Esophagus (tissue), 2 donors: Measurements from ENCODE around the gene PRMT3. TPM values are rescaled to one million over a fixed set of nuclear protein-coding genes. Genes with fewer than 3 reads are reported as not detected.
"Not testable (repeated sequence)": the region's sequence is repeated elsewhere in the genome, so short reads cannot be mapped to it uniquely, and the experiment has no call there.

ENCODE experiments used
- H3K27ac ChIP-seq, 2 donors: one replicate each; pipeline ENCODE4 v1.5.1; 2013; ENCODE audit warnings: low read depth in 2 of 2, mild to moderate bottlenecking in 2 of 2, inconsistent platforms in 1 of 2, low read length in 1 of 2, moderate library complexity in 1 of 2
- H3K27me3 ChIP-seq, 2 donors: one replicate each; pipeline ENCODE4 v1.6.1; 2013; ENCODE audit warnings: low read length in 2 of 2, control low read depth in 1 of 2, mild to moderate bottlenecking in 1 of 2; ENCODE audit not compliant: insufficient read depth in 2 of 2, control insufficient read depth in 1 of 2
- H3K36me3 ChIP-seq, 2 donors: one replicate each; pipeline ENCODE4 v1.6.1; 2013; ENCODE audit warnings: low read length in 1 of 2; ENCODE audit not compliant: control insufficient read depth in 2 of 2, insufficient read depth in 2 of 2
- H3K4me1 ChIP-seq, 2 donors: one replicate each; pipeline ENCODE4 v1.6.1; 2013; ENCODE audit warnings: low read length in 1 of 2; ENCODE audit not compliant: control insufficient read depth in 2 of 2, insufficient read depth in 2 of 2
- H3K4me3 ChIP-seq, 2 donors: one replicate each; pipeline ENCODE4 v1.5.1; 2013; ENCODE audit warnings: low read length in 2 of 2, mild to moderate bottlenecking in 2 of 2, low read depth in 1 of 2, moderate library complexity in 1 of 2
- H3K9me3 ChIP-seq, 2 donors: one replicate each; pipeline ENCODE4 v1.6.1; 2013; ENCODE audit warnings: mild to moderate bottlenecking in 2 of 2, low read depth in 1 of 2, low read length in 1 of 2, moderate library complexity in 1 of 2; ENCODE audit not compliant: control insufficient read depth in 2 of 2, insufficient read depth in 1 of 2
- WGBS, 2 donors: extraction: QIAGEN DNeasy Blood & Tissue Kit; methylation state at CpG; one replicate each; pipeline ENCODE4 v1.1.7; 2013; 5-methylcytosine and 5-hydroxymethylcytosine counted together
- polyA plus RNA-seq, 2 donors: library from polyadenylated mRNA; stranded (reverse); fragments of 200-250 nt; gene quantifications; one replicate each; pipeline ENCODE4 v1.2.3, GENCODE V29; 2013
- donor health status: healthy with polysubstance abuse.
- donor health status: Bipolar disorder and iron deficiency.

The PRMT3 gene
- polyA plus RNA-seq, 2 donors = 9.2 to 9.9 TPM

DNA sequence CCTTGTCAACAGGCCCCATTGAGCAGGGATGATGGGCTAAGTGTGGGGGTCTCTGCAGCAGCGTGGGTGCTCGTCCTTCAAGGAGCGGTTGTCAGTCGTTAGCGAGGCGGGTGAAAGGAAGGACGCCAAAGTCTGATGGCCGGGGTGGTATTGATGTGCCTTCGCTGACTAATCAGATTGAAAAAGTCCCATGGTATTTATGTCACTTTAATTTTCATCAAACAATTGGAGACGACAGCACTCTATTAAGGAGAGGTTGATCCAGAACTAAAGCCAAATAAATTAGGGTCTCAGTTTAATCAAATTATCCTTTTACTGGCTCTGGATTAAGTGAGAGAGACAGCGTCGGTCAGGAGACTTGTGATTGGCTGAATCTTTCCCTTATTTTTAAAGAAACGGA is 14.4 kb upstream of the PRMT3 start:
- H3K9me3 ChIP-seq = no peaks in the 10 kb centered on the region
- 92 to 93% methylated on average over 13 of the region's 13 CpGs for WGBS, 2 donors
- H3K4me1 ChIP-seq = no peaks in the 10 kb centered on the region
- no peak overlapping the region for H3K4me3 ChIP-seq
- peaks cover 0 to 2% of the 10 kb centered on the region in 2 donors for H3K36me3 ChIP-seq
- H3K27me3 ChIP-seq = no peaks in the 10 kb centered on the region
- no peak overlapping the region for H3K27ac ChIP-seq

GRCh38 chr11:20373568-20374209 is 13.8 kb upstream of the PRMT3 start:
- Histone ChIP-seq H3K9me3 (no peaks in the 10 kb centered on the region), H3K27ac (no peak overlapping the region), H3K4me3 (no peak overlapping the region), H3K4me1 (no peaks in the 10 kb centered on the region), H3K36me3 (peaks cover 1 to 2% of the 10 kb centered on the region in 2 donors), H3K27me3 (no peaks in the 10 kb centered on the region)
- 70 to 74% methylated on average over 3 of the region's 3 CpGs for WGBS, 2 donors

DNA sequence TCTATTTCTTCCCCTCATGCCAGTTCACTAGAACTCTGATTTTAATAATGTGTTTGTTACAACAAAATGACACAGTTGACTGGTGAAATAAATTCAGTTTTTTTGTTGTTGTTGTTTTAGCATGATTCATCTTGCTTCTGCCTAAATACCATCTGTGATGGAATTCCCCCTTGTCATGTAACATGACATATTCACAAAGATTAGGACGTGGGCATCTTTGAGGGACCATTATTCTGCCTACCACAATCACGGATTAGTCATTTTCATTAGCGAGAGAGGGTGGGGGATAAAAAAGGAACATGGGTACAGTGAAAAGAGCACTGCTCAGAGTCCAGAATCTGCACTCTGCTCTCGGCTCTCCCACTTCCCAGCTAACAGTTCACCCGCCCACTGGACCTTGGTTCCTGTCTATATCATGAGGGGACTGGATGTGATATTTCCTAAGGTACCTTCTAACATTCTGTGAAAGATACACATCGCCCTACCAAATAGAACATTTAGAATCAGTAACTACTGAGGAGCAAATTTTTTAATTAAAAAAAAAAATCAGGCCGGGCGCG is 12.7 kb upstream of the PRMT3 start:
- Histone ChIP-seq H3K27me3 (no peaks in the 10 kb centered on the region), H3K4me1 (no peaks in the 10 kb centered on the region), H3K27ac (no peak overlapping the region), H3K4me3 (no peak overlapping the region), H3K36me3 (peaks cover 2 to 3% of the 10 kb centered on the region in 2 donors), H3K9me3 (no peaks in the 10 kb centered on the region)
- WGBS, 2 donors = 81 to 83% methylated on average over 9 of the region's 9 CpGs

- Histone ChIP-seq H3K4me1 (no peaks in the 10 kb centered on the region), H3K27me3 (no peaks in the 10 kb centered on the region), H3K36me3 (peaks cover 2 to 3% of the 10 kb centered on the region in 2 donors), H3K27ac (no peak overlapping the region), H3K9me3 (no peaks in the 10 kb centered on the region), H3K4me3 (no peak overlapping the region)
- WGBS, 2 donors = 86 to 89% methylated on average over 3 of the region's 3 CpGs
Measured at GRCh38 chr11:20376162-20376730, 11.3 kb upstream of the PRMT3 start.

- H3K36me3 ChIP-seq, H3K4me3 ChIP-seq, H3K27me3 ChIP-seq, H3K9me3 ChIP-seq, H3K27ac ChIP-seq, H3K4me1 ChIP-seq: not testable (repeated sequence)
- 84 to 85% methylated on average over 15 of the region's 15 CpGs for WGBS, 2 donors
Measured at GRCh38 chr11:20385996-20386395, 1.5 kb upstream of the PRMT3 start.

GRCh38 chr11:20388096-20389055 is 860 bp downstream of the PRMT3 start:
- Histone ChIP-seq H3K4me3 (peak overlapping the region; percentile 89 to 98), H3K27ac (peak overlapping the region; percentile 88), H3K36me3 (no peaks in the 10 kb centered on the region), H3K4me1 (no peaks in the 10 kb centered on the region), H3K9me3 (no peaks in the 10 kb centered on the region), H3K27me3 (no peaks in the 10 kb centered on the region)
- 6 to 9% methylated on average over 25 of the region's 25 CpGs for WGBS, 2 donors

GRCh38 chr11:20397281-20397680 is 9.8 kb downstream of the PRMT3 start:
- 78 to 81% methylated on average over 3 of the region's 3 CpGs for WGBS, 2 donors
- no peaks in the 10 kb centered on the region for H3K4me1 ChIP-seq
- no peaks in the 10 kb centered on the region for H3K9me3 ChIP-seq
- H3K27ac ChIP-seq = no peak overlapping the region
- H3K4me3 ChIP-seq = no peak overlapping the region
- H3K36me3 ChIP-seq = peaks cover 0 to 3% of the 10 kb centered on the region in 2 donors
- H3K27me3 ChIP-seq = no peaks in the 10 kb centered on the region

- Histone ChIP-seq H3K27ac (no peak overlapping the region), H3K4me3 (no peak overlapping the region), H3K9me3 (no peaks in the 10 kb centered on the region), H3K4me1 (no peaks in the 10 kb centered on the region), H3K36me3 (peaks cover 0 to 3% of the 10 kb centered on the region in 2 donors), H3K27me3 (no peaks in the 10 kb centered on the region)
- WGBS, 2 donors = 82 to 83% methylated on average over 2 of the region's 2 CpGs
Measured at GRCh38 chr11:20399498-20399897, 12.0 kb downstream of the PRMT3 start.

DNA sequence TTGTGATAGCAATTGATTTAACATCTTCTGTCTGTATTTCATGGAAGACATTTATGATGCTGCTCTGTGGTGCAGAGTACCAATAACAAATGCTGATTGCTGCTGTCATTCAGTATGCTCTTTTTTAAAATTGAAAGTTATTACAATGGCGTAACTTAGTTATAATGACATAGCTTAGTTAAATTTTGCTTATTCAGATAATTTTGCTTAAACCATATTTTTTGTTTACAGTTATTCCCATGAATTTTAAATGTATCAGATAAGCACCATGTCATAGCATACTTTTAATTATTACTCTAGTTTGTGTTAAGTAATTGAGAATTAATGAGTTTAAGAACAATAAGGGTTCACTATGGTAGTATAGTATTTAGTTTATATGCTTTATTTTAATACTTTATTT is 15.5 kb downstream of the PRMT3 start:
- no peaks in the 10 kb centered on the region for H3K27me3 ChIP-seq
- WGBS, 2 donors = 97 to 98% methylated on average over 1 of the region's 1 CpG
- H3K9me3 ChIP-seq = no peaks in the 10 kb centered on the region
- no peak overlapping the region for H3K27ac ChIP-seq
- H3K4me3 ChIP-seq = no peak overlapping the region
- peaks cover 0 to 2% of the 10 kb centered on the region in 2 donors for H3K36me3 ChIP-seq
- no peaks in the 10 kb centered on the region for H3K4me1 ChIP-seq
